WTC11 (cell line): ENCODE measurements around the gene CREG2. TPM values are rescaled to one million over a fixed set of nuclear protein-coding genes. Genes with fewer than 3 reads are reported as not detected.

Source experiments
- ATAC-seq: fragments of 200-7000 bp; cut with Tn5 transposase; 2 replicates; pipeline ENCODE4 v1.10.0; 2021; ENCODE audit warnings: mild to moderate bottlenecking, moderate library complexity
- CTCF ChIA-PET: fragments of 300-600 bp; sonication (Branson Sonifier 250); formaldehyde crosslinking; loops from one replicate; lab custom pipeline; 2021; ENCODE audit warnings: antibody characterized with exemption; lab: Charles Lee
- POLR2A ChIA-PET: fragments of 350-600 bp; sonication (Branson Sonifier 250); formaldehyde crosslinking; loops from one replicate; lab custom pipeline; 2021; ENCODE audit warnings: antibody characterized with exemption; lab: Charles Lee
- DNase-seq: peaks from one replicate; pipeline ENCODE4 v3.0.0; 2021; ENCODE audit warnings: low spot score
- H3K27ac Mint-ChIP-seq: 2 replicates; pipeline ENCODE4 v1.8.0; 2021; ENCODE audit warnings: mixed read lengths
- H3K27me3 Mint-ChIP-seq: 2 replicates; pipeline ENCODE4 v1.8.0; 2021; ENCODE audit warnings: low read depth, mild to moderate bottlenecking, moderate library complexity, mixed read lengths
- H3K36me3 Mint-ChIP-seq: 2 replicates; pipeline ENCODE4 v1.8.0; 2021; ENCODE audit warnings: mixed read lengths
- H3K4me1 Mint-ChIP-seq: 2 replicates; pipeline ENCODE4 v1.8.0; 2022; ENCODE audit warnings: mixed read lengths
- H3K4me3 Mint-ChIP-seq: 2 replicates; pipeline ENCODE4 v1.8.0; 2021; ENCODE audit warnings: mild to moderate bottlenecking, moderate library complexity, mixed read lengths
- H3K9me3 Mint-ChIP-seq: 2 replicates; pipeline ENCODE4 v1.8.0; 2021; ENCODE audit warnings: mixed read lengths
- AR ChIP-seq: fragments of 250-450 bp; sonication (Bioruptor Pico); IDR thresholded peaks from 2 replicates; pipeline ENCODE4 v1.9.0; 2021; ENCODE audit warnings: mild to moderate bottlenecking
- ARID4B ChIP-seq: sonication (generic); formaldehyde crosslinking; IDR thresholded peaks from 2 replicates; pipeline ENCODE4 v1.8.0; 2023; ENCODE audit warnings: missing genetic modification reagents, mild to moderate bottlenecking, borderline replicate concordance
- ATF3 ChIP-seq: sonication (generic); formaldehyde crosslinking; conservative IDR thresholded peaks from 2 replicates; pipeline ENCODE4 v1.8.1; 2022; ENCODE audit warnings: mild to moderate bottlenecking, missing genetic modification reagents
- CREB1 ChIP-seq: sonication (generic); formaldehyde crosslinking; IDR thresholded peaks from 2 replicates; pipeline ENCODE4 v1.8.0; 2023; ENCODE audit warnings: mild to moderate bottlenecking, missing genetic modification reagents
- E2F4 ChIP-seq: sonication (generic); formaldehyde crosslinking; IDR thresholded peaks from 2 replicates; pipeline ENCODE4 v1.8.1; 2022; ENCODE audit warnings: low read depth, mild to moderate bottlenecking, moderate library complexity, missing genetic modification reagents, borderline replicate concordance
- ELF4 ChIP-seq: sonication (generic); formaldehyde crosslinking; IDR thresholded peaks from 2 replicates; pipeline ENCODE4 v1.8.1; 2022; ENCODE audit warnings: low read depth, mild to moderate bottlenecking, moderate library complexity, missing genetic modification reagents
- EMX1 ChIP-seq: fragments of 250-450 bp; sonication (Bioruptor Pico); IDR thresholded peaks from 2 replicates; pipeline ENCODE4 v1.8.0; 2021; ENCODE audit warnings: mild to moderate bottlenecking
- GRHL2 ChIP-seq: fragments of 250-450 bp; sonication (Bioruptor Pico); IDR thresholded peaks from 2 replicates; pipeline ENCODE4 v1.8.0; 2022; ENCODE audit warnings: mild to moderate bottlenecking, moderate library complexity; ENCODE audit not compliant: insufficient replicate concordance, severe bottlenecking
- NR3C1 ChIP-seq: sonication (generic); formaldehyde crosslinking; conservative IDR thresholded peaks from 2 replicates; pipeline ENCODE4 v1.8.1; 2023; ENCODE audit warnings: low read depth, mild to moderate bottlenecking, missing genetic modification reagents
- ZBTB21 ChIP-seq: sonication (generic); formaldehyde crosslinking; IDR thresholded peaks from 2 replicates; pipeline ENCODE4 v1.8.1; 2023; ENCODE audit warnings: mild to moderate bottlenecking, missing genetic modification reagents, borderline replicate concordance
- ZNF532 ChIP-seq: fragments of 250-450 bp; sonication (Bioruptor Pico); IDR thresholded peaks from 2 replicates; pipeline ENCODE4 v1.9.0; 2021; ENCODE audit warnings: mild to moderate bottlenecking, borderline replicate concordance
- ZSCAN18 ChIP-seq: fragments of 250-450 bp; sonication (Bioruptor Pico); IDR thresholded peaks from 2 replicates; pipeline ENCODE4 v2.1.2; 2022; ENCODE audit warnings: mild to moderate bottlenecking, moderate library complexity
- total RNA-seq: library from RNA; stranded (reverse); gene quantifications from 3 replicates; pipeline ENCODE4 v1.2.3, GENCODE V29; 2021

Gene CREG2
- total RNA-seq, 1 experiment from 2014 or later, result 1.6 TPM

GRCh38 chr2:101310090-101310833 lies 77.0 kb downstream of the CREG2 start:
- H3K27me3 Mint-ChIP-seq, result peaks cover 9% of the 10 kb centered on the region
- CTCF ChIA-PET, result no interaction called here

More at GRCh38 chr2:101310090-101310833, 77.0 kb downstream of the CREG2 start:
- peaks cover 39% of the 10 kb centered on the region for H3K4me1 Mint-ChIP-seq
- peaks cover 11% of the 10 kb centered on the region for H3K36me3 Mint-ChIP-seq
- no peaks in the 10 kb centered on the region for H3K9me3 Mint-ChIP-seq
- TF ChIP-seq ZNF532 (CRISPR knock-in tag) (no peak), ZBTB21 (CRISPR knock-in tag) (no peak), EMX1 (CRISPR knock-in tag) (no peak), ELF4 (CRISPR knock-in tag) (no peak), AR (CRISPR knock-in tag) (no peak), ATF3 (no peak), E2F4 (no peak), CREB1 (CRISPR knock-in tag) (no peak), ZSCAN18 (no peak), ARID4B (CRISPR knock-in tag) (no peak), GRHL2 (no peak), NR3C1 (no peak)
- TF ChIP-seq, all 79 proteins: peak for 0
- no peak overlapping the region for H3K27ac Mint-ChIP-seq
- POLR2A ChIA-PET, result interaction anchor here (0.6 kb wide), 1 partner anchor 307 kb away, joined by 4 read pairs; no protein-coding TSS in a partner anchor
- no peak for DNase-seq
- no peak for ATAC-seq
- no peak overlapping the region for H3K4me3 Mint-ChIP-seq
